Heart left ventricle (tissue), 13 donors: ENCODE results near the gene MYH6.

Source experiments
- POLR2A ChIP-seq, 2 donors: fragments of 450-650 bp; IDR thresholded peaks; one replicate each; pipeline ENCODE4 v1.6.1; 2017; ENCODE audit warnings: antibody characterized with exemption in 2 of 2, mild to moderate bottlenecking in 2 of 2, moderate library complexity in 2 of 2
- TF ChIP-seq, protein P1 (sequence below), 12 donors: fragments of 200-600 bp; sonication (generic) in 4 of 12; IDR thresholded peaks; one replicate each; pipeline versions ENCODE4 v1.5.0 to v1.8.0; 2018 to 2022; ENCODE audit warnings: antibody characterized with exemption in 12 of 12, mild to moderate bottlenecking in 5 of 12
- donor health status: ischemic (EF 13 %, LVEDD 7.1; RV severe dilation, severe dysfunction).
- donor health status: DM: no; HTN: yes; CAD: no.
- donor health status: DM: no; HTN: no; CAD: no.
- donor health status: ischemic (EF 25% LVEDD 6.9; RV normal size, moderate dysfunction).
- donor health status: ischemic (EF 25% LVEDD 5.7; RV mildly dilated, moderate dysfunction).
- donor health status: ischemic (EF 35%, LVEDD 5.7; RV mildly dilated, moderate dysfunction).
- donor health status: nonischemic (EF 11% LVEDD 7.7; RV severe dilation, severe dysfunction).
- donor health status: DM: yes; HTN: yes; CAD: no.
- donor health status: PGD.
- donor health status: ischemic (EF 29% LVEDD 5.4; RV normal size, mild dysfunction).
- donor health status: nonischemic (EF 23%, LVEDD 6.1; RV moderate dilation, normal function).

DNA sequence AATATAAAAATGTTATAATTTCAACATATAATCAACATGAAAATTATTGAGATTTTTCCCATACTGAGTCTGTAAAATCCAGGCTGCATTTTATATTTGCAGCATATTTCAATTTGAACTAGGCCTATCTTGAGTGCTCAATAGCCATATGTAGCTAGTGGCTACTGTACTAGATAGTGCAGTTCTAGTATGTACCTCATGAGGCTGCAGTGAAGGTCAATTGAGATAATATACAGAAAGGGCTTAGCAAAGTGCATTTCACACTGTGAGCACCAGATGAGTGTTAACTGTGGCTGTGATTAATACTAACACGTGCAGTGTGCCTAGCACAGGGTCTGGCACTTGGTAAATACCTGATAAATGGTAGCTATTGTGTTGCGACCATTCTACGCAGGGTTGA lies 50.0 kb downstream of the MYH6 start:
- TF ChIP-seq, protein P1, sequence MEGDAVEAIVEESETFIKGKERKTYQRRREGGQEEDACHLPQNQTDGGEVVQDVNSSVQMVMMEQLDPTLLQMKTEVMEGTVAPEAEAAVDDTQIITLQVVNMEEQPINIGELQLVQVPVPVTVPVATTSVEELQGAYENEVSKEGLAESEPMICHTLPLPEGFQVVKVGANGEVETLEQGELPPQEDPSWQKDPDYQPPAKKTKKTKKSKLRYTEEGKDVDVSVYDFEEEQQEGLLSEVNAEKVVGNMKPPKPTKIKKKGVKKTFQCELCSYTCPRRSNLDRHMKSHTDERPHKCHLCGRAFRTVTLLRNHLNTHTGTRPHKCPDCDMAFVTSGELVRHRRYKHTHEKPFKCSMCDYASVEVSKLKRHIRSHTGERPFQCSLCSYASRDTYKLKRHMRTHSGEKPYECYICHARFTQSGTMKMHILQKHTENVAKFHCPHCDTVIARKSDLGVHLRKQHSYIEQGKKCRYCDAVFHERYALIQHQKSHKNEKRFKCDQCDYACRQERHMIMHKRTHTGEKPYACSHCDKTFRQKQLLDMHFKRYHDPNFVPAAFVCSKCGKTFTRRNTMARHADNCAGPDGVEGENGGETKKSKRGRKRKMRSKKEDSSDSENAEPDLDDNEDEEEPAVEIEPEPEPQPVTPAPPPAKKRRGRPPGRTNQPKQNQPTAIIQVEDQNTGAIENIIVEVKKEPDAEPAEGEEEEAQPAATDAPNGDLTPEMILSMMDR (IDR thresholded peaks at IDR 0.05) = no peak
- TF ChIP-seq POLR2A (IDR thresholded peaks at IDR 0.05) = no peak
